A549 (cell line): ENCODE data around the gene UBE2R2. TPM values are rescaled to one million over a fixed set of nuclear protein-coding genes. Genes with fewer than 3 reads are reported as not detected.
"Not testable (repeated sequence)": the region's sequence is repeated elsewhere in the genome, so short reads cannot be mapped to it uniquely, and the experiment has no call there.

Source experiments
- ATAC-seq, 2 experiments: fragments of 200-7000 bp in 1 of 2; fragments of >200 bp in 1 of 2; cut with Nextera tagmentation in 1 of 2; cut with Tn5 transposase in 1 of 2; 3 replicates each; pipeline versions ENCODE4 v1.8.0 to v1.9.1; 2018 to 2020; ENCODE audit warnings: mild to moderate bottlenecking in 1 of 2, moderate library complexity in 1 of 2
- CTCF ChIA-PET: fragments of 300-600 bp; sonication (Branson Sonifier 250); formaldehyde crosslinking; extraction: SDS; loops from one replicate; lab custom pipeline; 2021; ENCODE audit warnings: antibody characterized with exemption, inconsistent platforms; lab: Yijun Ruan, JAX
- POLR2A ChIA-PET: fragments of 350-600 bp; formaldehyde crosslinking; extraction: SDS; loops from one replicate; lab custom pipeline; 2021; ENCODE audit warnings: antibody characterized with exemption, inconsistent platforms; lab: Yijun Ruan, JAX
- DNase-seq, 2 experiments: peaks; one replicate each; pipeline versions ENCODE4 v3.0.0 to v3.0.0-alpha.2; 2011 to 2016; ENCODE audit warnings: low read depth in 1 of 2, low spot score in 1 of 2
- FAIRE-seq: peaks from 2 replicates; lab custom pipeline; 2011; peaks lifted over from hg19 to GRCh38; lab: Jason Lieb, UNC
- H3K27ac ChIP-seq, 2 experiments: fragments of >200 bp; sonication (Bioruptor Twin); formaldehyde crosslinking; 3 replicates each; pipeline ENCODE4 v1.5.1; 2016 to 2017
- H3K4me1 ChIP-seq: fragments of >200 bp; sonication (Bioruptor Twin); formaldehyde crosslinking; 3 replicates; pipeline ENCODE4 v1.6.1; 2016
- H3K4me2 ChIP-seq: fragments of >200 bp; sonication (Bioruptor Twin); formaldehyde crosslinking; 3 replicates; pipeline ENCODE4 v1.6.1; 2016
- H3K4me3 ChIP-seq: fragments of >200 bp; sonication (Bioruptor Twin); formaldehyde crosslinking; 3 replicates; pipeline ENCODE4 v1.5.1; 2016
- H3K9me3 ChIP-seq: fragments of >200 bp; sonication (Bioruptor Twin); formaldehyde crosslinking; 3 replicates; pipeline ENCODE4 v1.6.1; 2016
- CEBPB ChIP-seq, 2 experiments: fragments of >200 bp in 1 of 2; sonication (Bioruptor Twin) in 1 of 2; formaldehyde crosslinking in 1 of 2; IDR thresholded peaks; 2 replicates each; pipeline ENCODE4 v1.6.1; 2012 to 2016
- ESRRA ChIP-seq: fragments of 150-350 bp; IDR thresholded peaks from 2 replicates; pipeline ENCODE4 v1.6.1; 2014; ENCODE audit warnings: mild to moderate bottlenecking, low read length, borderline replicate concordance
- FOSL2 ChIP-seq, 2 experiments: fragments of 450-650 bp in 1 of 2; fragments of >200 bp in 1 of 2; sonication (Bioruptor Twin) in 1 of 2; formaldehyde crosslinking; IDR thresholded peaks; 2 replicates each; pipeline versions ENCODE4 v1.5.0 to v1.6.1; 2016 to 2020; ENCODE audit warnings: mild to moderate bottlenecking in 1 of 2, moderate library complexity in 1 of 2
- HOXA7 ChIP-seq: fragments of 250-450 bp; sonication (Bioruptor Pico); IDR thresholded peaks from 2 replicates; pipeline ENCODE4 v1.5.0; 2020; ENCODE audit warnings: mild to moderate bottlenecking, moderate library complexity
- HOXB13 ChIP-seq: fragments of 250-450 bp; sonication (Bioruptor Pico); IDR thresholded peaks from 2 replicates; pipeline ENCODE4 v1.5.0; 2020; ENCODE audit warnings: low read depth, mild to moderate bottlenecking, moderate library complexity
- HOXB5 ChIP-seq: fragments of 250-450 bp; sonication (Bioruptor Pico); IDR thresholded peaks from 2 replicates; pipeline ENCODE4 v1.5.0; 2020; ENCODE audit warnings: mild to moderate bottlenecking, moderate library complexity
- KDM5A ChIP-seq: fragments of 200-600 bp; sonication (generic); IDR thresholded peaks from 2 replicates; pipeline ENCODE4 v1.6.1; 2016; ENCODE audit warnings: antibody characterized with exemption, mild to moderate bottlenecking
- MAFK ChIP-seq: fragments of 450-650 bp; IDR thresholded peaks from 2 replicates; pipeline ENCODE4 v1.6.1; 2014; ENCODE audit not compliant: partially characterized antibody
- PBX3 ChIP-seq: IDR thresholded peaks from 2 replicates; pipeline ENCODE4 v1.6.1; 2012
- POLR2A ChIP-seq: IDR thresholded peaks from 2 replicates; pipeline ENCODE4 v1.6.1; 2012; ENCODE audit warnings: mild to moderate bottlenecking, low read length
- REST ChIP-seq: fragments of 200-600 bp; sonication (generic); IDR thresholded peaks from 2 replicates; pipeline ENCODE4 v1.6.1; 2016; ENCODE audit warnings: antibody characterized with exemption, mild to moderate bottlenecking, moderate library complexity
- RFX5 ChIP-seq: fragments of 450-650 bp; IDR thresholded peaks from 2 replicates; pipeline ENCODE4 v1.7.1; 2014; ENCODE audit warnings: antibody characterized with exemption, mild to moderate bottlenecking, moderate library complexity
- WGBS: methylation state at CpG from one replicate; pipeline ENCODE4 v1.1.6; 2017; ENCODE audit errors: missing lambda C conversion rate; 5-methylcytosine and 5-hydroxymethylcytosine counted together
- polyA plus RNA-seq, 4 experiments: library from polyadenylated mRNA; depleted of rRNA in 3 of 4; stranded (reverse); fragments of >200 nt; fragmentation: RNase III in 1 of 4; extraction: RNeasy Plus Mini Kit Qiagen cat#74134 plus additional on column Dnase treatment in 1 of 4; gene quantifications; 2 replicates in 3 of 4; 3 replicates in 1 of 4; pipeline ENCODE4 v1.2.3, GENCODE V29; 2011 to 2017
- TF ChIP-seq, protein P1 (sequence below): IDR thresholded peaks from 2 replicates; pipeline ENCODE4 v1.6.1; 2012

Gene UBE2R2
- polyA plus RNA-seq, 2 of the 4 experiments (the other 2 are of a cell fraction), result 41.2 to 48.1 TPM

- POLR2A ChIA-PET; H3K9me3 ChIP-seq; FAIRE-seq; TF ChIP-seq FOSL2 (IDR thresholded peaks at IDR 0.05): not testable (repeated sequence)
- H3K4me2 ChIP-seq, result peak overlapping the region; percentile 43
- CTCF ChIA-PET, result interaction anchor here (0.8 to 2.8 kb wide), 7 partner anchors 9 to 183 kb away, joined by 3 to 13 read pairs (median 4); no protein-coding TSS in a partner anchor
- H3K27ac ChIP-seq, result peak overlapping the region; percentile 53 to 82
- ATAC-seq, result peak; percentile 86 to 91
- peak in 1 of 2 experiments; percentile 68 for DNase-seq
- WGBS, result 4% methylated on average over 2 of the region's 2 CpGs
- H3K4me1 ChIP-seq, result peaks cover 32% of the 10 kb centered on the region
- TF ChIP-seq HOXB13 (CRISPR knock-in tag), result 0 out of 2 replicates have a peak, but pooled peaks have one; percentile 36
- peak; percentile 72 for TF ChIP-seq MAFK
- peak; percentile 44 for TF ChIP-seq FOSL2 (CRISPR knock-in tag; IDR thresholded peaks at IDR 0.05)
- 0 out of 2 replicates have a peak, but pooled peaks have one; percentile 42 for TF ChIP-seq HOXB5 (CRISPR knock-in tag)
- TF ChIP-seq, all 56 proteins: peak for 4; not testable (repeated sequence) for 52
- not testable (repeated sequence) for H3K4me3 ChIP-seq
Measured at GRCh38 chr9:33807156-33807555, 9.8 kb upstream of the UBE2R2 start.

- Histone ChIP-seq H3K4me1 (peaks cover 39% of the 10 kb centered on the region), H3K4me2 (peak overlapping the region; percentile 43), H3K27ac (peak overlapping the region in 1 of 2 experiments; percentile 82; a peak in 3 of 6 replicates)
- H3K4me3 ChIP-seq, DNase-seq, FAIRE-seq, ATAC-seq, POLR2A ChIA-PET, H3K9me3 ChIP-seq: not testable (repeated sequence)
- CTCF ChIA-PET, result interaction anchor here (2.2 to 3.6 kb wide), 2 partner anchors 43 kb away, joined by 7 to 19 read pairs; no protein-coding TSS in a partner anchor
- 43% methylated on average over 1 of the region's 1 CpG for whole genome bisulfite sequencing
Measured at GRCh38 chr9:33808979-33809322, 8.0 kb upstream of the UBE2R2 start.

DNA sequence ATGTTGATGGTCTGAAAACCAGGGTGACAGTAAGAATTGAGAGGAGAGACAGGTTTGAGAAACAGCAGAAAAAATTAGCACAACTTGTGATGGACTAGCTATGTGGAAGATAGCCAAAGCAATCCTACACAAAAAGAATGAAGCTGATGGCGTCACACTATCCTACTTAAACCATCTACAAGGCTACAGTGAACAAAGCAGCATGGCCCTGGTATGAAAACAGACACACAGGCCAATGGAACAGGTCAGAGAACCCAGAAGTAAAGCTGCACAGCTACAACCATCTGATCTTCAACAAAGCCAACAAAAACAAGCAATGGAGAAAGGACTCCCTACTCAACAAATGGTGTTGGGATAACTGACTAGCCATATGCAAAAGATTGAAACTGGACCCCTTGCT lies 7.5 kb upstream of the UBE2R2 start:
- Histone ChIP-seq H3K27ac (peak overlapping the region in 1 of 2 experiments; percentile 34; a peak in 3 of 6 replicates), H3K9me3 (no peaks in the 10 kb centered on the region), H3K4me3 (no peak overlapping the region), H3K4me2 (peak overlapping the region; percentile 43; the same call in 1 of the 3 replicates), H3K4me1 (peaks cover 44% of the 10 kb centered on the region)
- 87% methylated on average over 1 of the region's 1 CpG for WGBS
- ChIA-PET POLR2A (no interaction called here), CTCF (interaction anchor here (1.4 to 3.6 kb wide), 2 partner anchors 18 to 43 kb away, joined by 3 to 19 read pairs; no protein-coding TSS in a partner anchor)
- no peak for ATAC-seq
- TF ChIP-seq CEBPB (IDR thresholded peaks at IDR 0.05), result no peak
- no peak for TF ChIP-seq MAFK
- no peak for TF ChIP-seq REST
- TF ChIP-seq HOXA7 (CRISPR knock-in tag), result no peak
- TF ChIP-seq FOSL2 (IDR thresholded peaks at IDR 0.05), result no peak
- no peak for TF ChIP-seq FOSL2 (CRISPR knock-in tag; IDR thresholded peaks at IDR 0.05)
- TF ChIP-seq RFX5, result no peak
- TF ChIP-seq, protein P1, sequence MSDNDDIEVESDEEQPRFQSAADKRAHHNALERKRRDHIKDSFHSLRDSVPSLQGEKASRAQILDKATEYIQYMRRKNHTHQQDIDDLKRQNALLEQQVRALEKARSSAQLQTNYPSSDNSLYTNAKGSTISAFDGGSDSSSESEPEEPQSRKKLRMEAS, result no peak
- no peak for TF ChIP-seq PBX3
- no peak for TF ChIP-seq POLR2A
- TF ChIP-seq KDM5A, result no peak
- no peak for TF ChIP-seq ESRRA
- FAIRE-seq, result no peak
- no peak for DNase-seq
